Measurements from ENCODE around the gene ACSL1. TPM values are rescaled to one million over a fixed set of nuclear protein-coding genes. Genes with fewer than 3 reads are reported as not detected.

ACSL1 gene
- total RNA-seq, 1 donor from 2014 or later: 60.3 TPM

GRCh38 chr4:184793735-184794355 lies 31.9 kb downstream of the ACSL1 start:
- H3K36me3 ChIP-seq (ENCODE audit: control insufficient read depth, insufficient read depth, low read length): peaks cover 7% of the 10 kb centered on the region
- H3K27me3 ChIP-seq (ENCODE audit: control insufficient read depth, insufficient read depth, low read length): no peaks in the 10 kb centered on the region
- FAIRE-seq (no peak), DNase-seq (ENCODE audit: low read depth) (no peak)
- no peak overlapping the region for H3K4me3 ChIP-seq (ENCODE audit: low read depth, low read length)
- TF ChIP-seq CTCF (IDR thresholded peaks at IDR 0.05; ENCODE audit: insufficient read depth, low read length, severe bottlenecking): no peak

GRCh38 chr4:184792950-184793555 lies 32.7 kb downstream of the ACSL1 start:
- peak; percentile 96 for DNase-seq (ENCODE audit: low read depth)
- TF ChIP-seq CTCF (IDR thresholded peaks at IDR 0.05; ENCODE audit: insufficient read depth, low read length, severe bottlenecking): no peak
- FAIRE-seq: no peak
- Histone ChIP-seq H3K4me3 (ENCODE audit: low read depth, low read length) (no peak overlapping the region), H3K27me3 (ENCODE audit: control insufficient read depth, insufficient read depth, low read length) (no peaks in the 10 kb centered on the region), H3K36me3 (ENCODE audit: control insufficient read depth, insufficient read depth, low read length) (peaks cover 11% of the 10 kb centered on the region)

GRCh38 chr4:184792334-184792733 lies 33.4 kb downstream of the ACSL1 start:
- H3K27me3 ChIP-seq (ENCODE audit: control insufficient read depth, insufficient read depth, low read length): no peaks in the 10 kb centered on the region
- DNase-seq (ENCODE audit: low read depth) (no peak), FAIRE-seq (no peak)
- no peak for TF ChIP-seq CTCF (IDR thresholded peaks at IDR 0.05; ENCODE audit: insufficient read depth, low read length, severe bottlenecking)
- peaks cover 11% of the 10 kb centered on the region for H3K36me3 ChIP-seq (ENCODE audit: control insufficient read depth, insufficient read depth, low read length)
- no peak overlapping the region for H3K4me3 ChIP-seq (ENCODE audit: low read depth, low read length)

- peaks cover 13% of the 10 kb centered on the region for H3K36me3 ChIP-seq (ENCODE audit: control insufficient read depth, insufficient read depth, low read length)
- H3K27me3 ChIP-seq (ENCODE audit: control insufficient read depth, insufficient read depth, low read length): no peaks in the 10 kb centered on the region
- FAIRE-seq: peak; percentile 32
- no peak for TF ChIP-seq CTCF (IDR thresholded peaks at IDR 0.05; ENCODE audit: insufficient read depth, low read length, severe bottlenecking)
- DNase-seq (ENCODE audit: low read depth): no peak
- H3K4me3 ChIP-seq (ENCODE audit: low read depth, low read length): no peak overlapping the region
Measured at GRCh38 chr4:184790826-184791225, 34.9 kb downstream of the ACSL1 start.

- H3K4me3 ChIP-seq (ENCODE audit: low read depth, low read length): no peak overlapping the region
- H3K27me3 ChIP-seq (ENCODE audit: control insufficient read depth, insufficient read depth, low read length): no peaks in the 10 kb centered on the region
- FAIRE-seq (no peak), DNase-seq (ENCODE audit: low read depth) (no peak)
- H3K36me3 ChIP-seq (ENCODE audit: control insufficient read depth, insufficient read depth, low read length): peaks cover 16% of the 10 kb centered on the region
- no peak for TF ChIP-seq CTCF (IDR thresholded peaks at IDR 0.05; ENCODE audit: insufficient read depth, low read length, severe bottlenecking)
Measured at GRCh38 chr4:184787766-184788503, 37.8 kb downstream of the ACSL1 start.
